ENCODE data around the gene RPGRIP1.
A peak's percentile ranks its signal among the peaks of the same experiment; 100 is the strongest.

RPGRIP1 gene

GRCh38 chr14:21279783-21280182 is at the start of gene RPGRIP1:
RPGRIP1 (plus strand) TSS chr14:21280083; CDS start chr14:21287977, 7,894 bp downstream.
- no peak for DNase-seq (ENCODE audit: low read depth)

GRCh38 chr14:21231020-21231652 is 48.7 kb upstream of the RPGRIP1 start:
- no peak for DNase-seq (ENCODE audit: low read depth)
- no peak for TF ChIP-seq CTCF (IDR thresholded peaks at IDR 0.05; ENCODE audit: low read depth, low read length)
- TF ChIP-seq MYC (IDR thresholded peaks at IDR 0.05; ENCODE audit: low read depth, low read length), result no peak
- TF ChIP-seq MAX (IDR thresholded peaks at IDR 0.05; ENCODE audit: low read depth, low read length), result no peak
- TF ChIP-seq POLR2A (IDR thresholded peaks at IDR 0.05; ENCODE audit: extremely low read depth, insufficient read length), result no peak
- H3K4me3 ChIP-seq (ENCODE audit: low read depth, low read length), result no peak overlapping the region

More at GRCh38 chr14:21279783-21280182, at the start of gene RPGRIP1:
- TF ChIP-seq MAX (IDR thresholded peaks at IDR 0.05; ENCODE audit: low read depth, low read length) (no peak), MYC (IDR thresholded peaks at IDR 0.05; ENCODE audit: low read depth, low read length) (no peak), CTCF (IDR thresholded peaks at IDR 0.05; ENCODE audit: low read depth, low read length) (no peak), POLR2A (IDR thresholded peaks at IDR 0.05; ENCODE audit: extremely low read depth, insufficient read length) (no peak)
- H3K4me3 ChIP-seq (ENCODE audit: low read depth, low read length), result no peak within 1 kb of the TSS

GRCh38 chr14:21233457-21234076 is 46.3 kb upstream of the RPGRIP1 start:
- no peak for TF ChIP-seq MYC (IDR thresholded peaks at IDR 0.05; ENCODE audit: low read depth, low read length)
- no peak for TF ChIP-seq MAX (IDR thresholded peaks at IDR 0.05; ENCODE audit: low read depth, low read length)
- TF ChIP-seq POLR2A (IDR thresholded peaks at IDR 0.05; ENCODE audit: extremely low read depth, insufficient read length), result no peak
- peak; percentile 39 for TF ChIP-seq CTCF (IDR thresholded peaks at IDR 0.05; ENCODE audit: low read depth, low read length)
- peak; percentile 47 for DNase-seq (ENCODE audit: low read depth)
- H3K4me3 ChIP-seq (ENCODE audit: low read depth, low read length), result no peak overlapping the region

- no peak for DNase-seq (ENCODE audit: low read depth)
- TF ChIP-seq POLR2A (IDR thresholded peaks at IDR 0.05; ENCODE audit: extremely low read depth, insufficient read length) (no peak), CTCF (IDR thresholded peaks at IDR 0.05; ENCODE audit: low read depth, low read length) (no peak), MAX (IDR thresholded peaks at IDR 0.05; ENCODE audit: low read depth, low read length) (no peak), MYC (IDR thresholded peaks at IDR 0.05; ENCODE audit: low read depth, low read length) (no peak)
- no peak overlapping the region for H3K4me3 ChIP-seq (ENCODE audit: low read depth, low read length)
Observed at GRCh38 chr14:21234112-21234511, 45.8 kb upstream of the RPGRIP1 start.

- no peak for TF ChIP-seq MAX (IDR thresholded peaks at IDR 0.05; ENCODE audit: low read depth, low read length)
- no peak for TF ChIP-seq POLR2A (IDR thresholded peaks at IDR 0.05; ENCODE audit: extremely low read depth, insufficient read length)
- TF ChIP-seq MYC (IDR thresholded peaks at IDR 0.05; ENCODE audit: low read depth, low read length), result no peak
- no peak for TF ChIP-seq CTCF (IDR thresholded peaks at IDR 0.05; ENCODE audit: low read depth, low read length)
- no peak for DNase-seq (ENCODE audit: low read depth)
- H3K4me3 ChIP-seq (ENCODE audit: low read depth, low read length), result no peak overlapping the region
Observed at GRCh38 chr14:21236948-21237797, 42.7 kb upstream of the RPGRIP1 start.
